Measurements from ENCODE around the gene NUB1.
A peak's percentile ranks its signal among the peaks of the same experiment; 100 is the strongest.
"Not testable (repeated sequence)": the region's sequence is repeated elsewhere in the genome, so short reads cannot be mapped to it uniquely, and the experiment has no call there.

NUB1 gene, protein sequence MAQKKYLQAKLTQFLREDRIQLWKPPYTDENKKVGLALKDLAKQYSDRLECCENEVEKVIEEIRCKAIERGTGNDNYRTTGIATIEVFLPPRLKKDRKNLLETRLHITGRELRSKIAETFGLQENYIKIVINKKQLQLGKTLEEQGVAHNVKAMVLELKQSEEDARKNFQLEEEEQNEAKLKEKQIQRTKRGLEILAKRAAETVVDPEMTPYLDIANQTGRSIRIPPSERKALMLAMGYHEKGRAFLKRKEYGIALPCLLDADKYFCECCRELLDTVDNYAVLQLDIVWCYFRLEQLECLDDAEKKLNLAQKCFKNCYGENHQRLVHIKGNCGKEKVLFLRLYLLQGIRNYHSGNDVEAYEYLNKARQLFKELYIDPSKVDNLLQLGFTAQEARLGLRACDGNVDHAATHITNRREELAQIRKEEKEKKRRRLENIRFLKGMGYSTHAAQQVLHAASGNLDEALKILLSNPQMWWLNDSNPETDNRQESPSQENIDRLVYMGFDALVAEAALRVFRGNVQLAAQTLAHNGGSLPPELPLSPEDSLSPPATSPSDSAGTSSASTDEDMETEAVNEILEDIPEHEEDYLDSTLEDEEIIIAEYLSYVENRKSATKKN

DNA sequence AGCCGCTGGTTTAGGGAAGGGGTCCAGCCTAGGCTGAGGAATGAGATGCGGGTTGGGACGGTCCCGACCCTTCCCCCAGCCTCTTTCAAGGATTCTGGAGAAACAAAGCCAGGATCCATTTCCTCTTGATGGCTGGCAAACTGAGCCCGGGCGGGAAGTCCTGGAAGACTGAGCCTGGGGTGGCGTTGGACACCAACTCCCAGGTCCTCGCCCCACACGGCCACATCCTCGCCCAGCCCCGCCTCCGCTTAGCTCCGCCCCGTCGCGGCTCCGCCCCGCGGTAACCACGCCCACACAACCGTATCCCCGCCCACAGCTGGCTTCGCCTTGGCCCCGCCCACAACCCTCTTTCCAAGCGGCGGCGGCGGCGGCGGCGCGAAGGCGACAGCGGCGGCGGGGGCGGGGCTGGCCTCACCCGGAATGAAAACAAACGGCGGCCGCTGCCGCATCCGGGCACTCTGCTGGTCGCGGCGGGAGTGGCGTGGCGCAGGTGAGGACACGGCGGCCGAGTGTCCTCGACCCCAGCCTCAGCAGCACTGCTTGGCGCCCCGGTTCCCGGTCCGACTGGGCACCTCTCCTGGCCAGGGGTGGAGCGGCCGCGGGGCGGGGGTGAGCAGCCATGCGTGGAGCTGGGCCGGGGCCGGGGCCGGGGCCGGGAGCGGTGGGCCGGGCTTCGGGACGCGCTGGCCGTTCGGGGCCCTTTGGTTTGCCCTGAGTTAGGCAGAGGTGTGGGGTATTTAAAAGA is at the start of gene NUB1:
Gene NUB1, plus strand, starts transcription at position 456 of the 745 bp plus-strand sequence. CDS start 3,538 bp downstream, outside the sequence.
- peak; percentile 60 for DNase-seq

DNA sequence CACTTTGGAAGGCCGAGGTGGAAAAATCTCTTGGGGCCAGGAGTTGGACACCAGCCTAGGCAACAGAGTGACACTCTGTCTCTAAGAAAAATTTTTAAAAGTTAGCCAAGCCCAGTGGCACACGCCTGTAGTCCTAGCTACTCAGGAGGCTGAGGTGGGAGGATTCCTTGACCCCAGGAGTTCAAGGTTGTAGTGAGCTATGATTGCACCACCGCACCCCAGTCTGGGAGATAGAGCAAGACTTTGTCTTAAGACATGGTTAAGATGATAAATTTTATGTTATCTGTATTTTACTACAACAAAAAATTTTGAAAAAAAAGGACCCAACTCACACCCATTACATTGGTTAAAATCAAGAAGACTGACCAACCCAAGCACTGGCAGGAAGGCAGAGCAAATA is 48.8 kb upstream of the NUB1 start:
- no peak for DNase-seq

DNA sequence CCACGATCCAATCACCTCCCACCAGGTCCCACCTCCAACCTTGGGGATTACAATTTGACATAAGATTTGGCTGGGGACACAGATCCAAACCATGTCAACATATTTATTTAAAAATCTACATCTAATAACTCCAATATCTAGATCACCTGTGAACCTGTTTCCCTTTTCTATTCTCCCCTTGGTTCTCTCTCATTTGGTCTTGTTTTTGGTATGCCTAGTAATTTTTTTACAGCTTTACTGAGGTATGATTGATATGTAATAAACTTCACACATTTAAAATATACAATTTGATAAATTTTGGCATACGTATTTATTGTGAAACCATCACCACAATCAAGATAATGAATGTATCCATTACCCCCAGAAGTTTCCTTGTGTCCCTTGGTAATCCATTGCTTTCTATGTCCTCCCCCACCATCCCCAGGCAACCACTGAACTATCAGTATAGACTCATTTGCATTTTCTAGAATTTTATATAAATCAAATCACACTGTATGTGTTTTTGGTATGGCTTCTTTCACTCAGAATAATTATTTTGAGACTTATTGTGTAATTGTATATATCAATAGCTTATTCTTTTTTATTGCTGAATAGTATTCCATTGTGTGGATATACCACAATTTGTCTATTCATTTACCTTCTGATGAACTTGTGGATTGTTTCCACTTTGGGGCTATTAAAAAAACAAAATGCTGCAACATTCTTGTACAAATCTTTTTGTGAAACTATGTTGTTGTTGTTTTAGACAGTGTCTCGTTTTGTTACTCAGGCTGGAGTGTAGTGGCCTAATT is 45.2 kb upstream of the NUB1 start:
- no peak for DNase-seq

DNA sequence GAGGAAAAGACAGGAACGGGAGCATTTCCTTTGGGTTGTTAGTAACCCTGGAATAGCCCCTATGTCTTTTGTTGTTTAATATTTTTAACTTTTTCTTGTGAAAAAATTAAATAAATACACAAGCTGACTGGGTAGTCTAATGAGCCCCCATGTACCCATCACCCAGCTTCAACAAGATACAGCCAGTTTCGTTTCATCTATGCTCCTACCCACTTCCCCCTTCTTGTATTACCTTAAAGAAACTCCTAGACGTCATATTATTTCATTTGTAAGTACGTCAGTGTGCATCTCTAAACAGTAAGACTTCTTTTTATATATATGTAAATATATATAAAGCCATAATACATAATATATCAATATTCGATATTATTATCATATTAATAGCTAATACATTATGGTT is 42.8 kb upstream of the NUB1 start:
- no peak for DNase-seq

DNA sequence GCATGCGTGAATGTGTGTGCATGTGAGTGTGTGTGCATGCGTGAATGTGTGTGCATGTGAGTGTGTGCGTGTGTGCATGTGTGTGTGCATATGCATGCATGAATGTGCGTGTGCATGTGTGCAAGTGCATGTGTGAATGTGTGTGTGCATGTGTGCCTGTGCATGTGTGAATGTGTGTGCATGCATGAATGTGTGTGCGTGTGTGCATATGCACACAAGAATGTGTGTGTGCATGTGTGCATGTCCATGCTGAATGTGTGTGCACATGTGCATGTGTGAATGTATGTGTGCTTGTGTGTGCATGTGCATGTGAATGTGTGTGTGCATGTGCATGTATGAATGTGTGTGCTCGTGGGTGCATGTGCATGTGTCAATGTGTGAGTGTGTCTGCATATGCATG is 42.1 kb upstream of the NUB1 start:
- no peak for DNase-seq

DNA sequence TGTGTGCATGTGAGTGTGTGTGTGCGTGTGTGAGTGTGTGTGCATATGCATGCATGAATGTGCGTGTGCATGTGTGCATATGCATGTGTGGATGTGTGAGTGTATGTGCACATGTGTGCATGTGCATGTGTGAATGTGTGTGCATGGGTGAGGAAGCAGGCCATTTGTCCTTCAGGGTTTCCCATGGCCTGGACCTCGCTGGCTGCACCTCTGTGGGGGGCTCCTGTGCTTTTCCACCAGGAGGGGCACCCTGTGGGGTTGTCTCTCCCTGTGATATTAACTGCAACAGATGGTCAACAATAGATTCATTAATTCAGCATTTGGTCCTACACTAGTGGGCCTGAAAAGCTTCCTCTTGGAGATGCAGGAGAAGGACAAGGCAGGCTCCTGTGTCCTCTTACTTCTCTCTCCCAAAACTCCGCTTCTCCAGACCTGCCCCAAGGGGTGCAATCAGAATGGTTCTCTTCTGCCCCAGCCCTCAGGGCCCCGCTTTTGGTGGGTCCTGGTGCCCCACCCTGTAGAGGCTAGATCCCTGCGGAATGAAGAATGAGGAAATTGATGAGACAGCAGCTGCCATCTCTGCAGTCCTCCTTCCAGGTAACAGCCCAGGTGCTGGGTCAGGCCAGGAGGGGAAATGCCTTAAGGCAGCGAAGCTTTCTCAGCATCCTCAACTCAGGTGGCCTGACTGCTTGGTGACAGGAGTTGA is 41.5 kb upstream of the NUB1 start:
- DNase-seq, result no peak

DNA sequence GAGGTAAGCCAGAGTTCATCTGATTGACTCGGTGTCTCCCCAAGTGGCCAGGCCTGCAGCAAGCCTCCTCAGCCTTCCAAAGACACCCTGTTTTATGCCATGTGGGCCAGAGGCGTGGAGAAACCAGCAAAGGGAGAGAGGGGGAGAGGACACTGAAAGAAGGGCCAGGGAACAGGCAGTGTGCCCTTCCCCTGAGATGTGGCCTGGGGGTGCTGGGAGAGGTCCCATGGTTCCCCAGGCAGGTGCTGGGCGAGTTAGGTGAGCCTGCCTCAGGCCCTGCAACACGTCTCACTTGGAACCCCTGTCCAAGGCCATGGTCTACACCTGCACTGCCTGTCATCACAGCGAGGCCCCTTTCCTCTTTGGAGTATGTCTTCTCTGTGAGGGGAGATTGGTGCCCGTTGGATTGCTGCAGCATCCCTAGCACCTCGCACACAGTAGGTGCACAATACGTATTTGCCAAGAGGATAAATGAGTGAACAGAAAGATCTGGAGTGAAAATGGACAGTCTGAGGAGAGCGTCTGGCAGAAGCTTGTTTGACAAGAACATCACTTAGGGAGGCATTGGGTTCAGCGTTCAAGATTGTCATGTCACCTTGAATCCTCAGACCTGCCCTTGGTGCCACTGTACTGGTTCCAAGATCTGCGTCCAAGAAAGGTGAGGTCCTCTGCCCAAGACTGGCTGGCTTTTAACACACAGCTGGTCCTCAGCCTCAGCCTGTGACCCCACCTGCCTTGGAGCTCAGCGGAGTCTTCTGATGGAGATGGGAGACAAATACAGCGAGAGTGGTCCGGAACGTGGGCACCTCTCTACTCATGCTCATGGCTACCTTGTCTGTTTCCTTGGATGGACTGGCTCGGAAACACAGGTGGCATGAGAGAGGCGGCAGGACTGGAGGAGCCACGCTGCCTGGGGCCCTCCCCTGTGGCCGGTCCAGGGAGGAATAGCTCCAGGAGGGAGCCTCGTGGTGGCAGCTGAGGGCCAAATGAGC is 39.8 kb upstream of the NUB1 start:
- no peak for DNase-seq

DNA sequence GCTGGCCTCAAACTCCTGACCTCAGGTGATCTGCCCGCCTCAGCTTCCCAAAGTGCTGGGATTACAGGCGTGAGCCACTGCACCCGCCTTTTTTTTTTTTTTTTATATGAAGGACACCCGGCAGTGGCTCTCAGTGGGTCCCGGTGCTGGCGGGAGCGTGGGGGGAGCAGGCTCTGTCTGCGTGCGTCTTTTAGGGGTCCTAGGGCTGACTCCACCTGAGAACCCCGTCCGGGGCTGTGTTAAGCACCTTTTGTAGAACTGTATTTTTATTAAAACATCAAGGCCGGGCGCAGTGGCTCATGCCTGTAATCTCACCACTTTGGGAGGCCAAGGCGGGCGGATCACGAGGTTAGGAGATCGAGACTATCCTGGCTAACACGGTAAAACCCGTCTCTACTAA is 37.4 kb upstream of the NUB1 start:
- not testable (repeated sequence) for DNase-seq

DNA sequence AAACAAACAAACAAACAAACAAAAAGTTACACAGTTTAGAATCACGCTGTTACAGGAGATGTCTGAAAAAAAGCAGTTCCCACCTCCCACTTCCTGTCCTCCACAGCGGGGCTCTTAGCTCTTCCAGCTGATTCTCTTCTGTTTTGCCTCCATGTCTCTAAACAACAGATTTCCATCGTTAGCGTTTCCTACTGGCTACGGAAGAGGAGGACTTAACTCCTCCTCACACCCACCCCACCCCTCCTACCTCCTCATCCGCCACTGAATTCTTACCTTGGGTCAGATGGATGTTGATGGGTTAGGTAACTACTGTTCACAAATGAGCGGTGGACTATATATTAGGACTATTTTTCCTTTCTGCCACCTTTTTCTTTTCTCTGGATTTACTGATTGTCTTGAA is 36.8 kb upstream of the NUB1 start:
- no peak for DNase-seq

DNA sequence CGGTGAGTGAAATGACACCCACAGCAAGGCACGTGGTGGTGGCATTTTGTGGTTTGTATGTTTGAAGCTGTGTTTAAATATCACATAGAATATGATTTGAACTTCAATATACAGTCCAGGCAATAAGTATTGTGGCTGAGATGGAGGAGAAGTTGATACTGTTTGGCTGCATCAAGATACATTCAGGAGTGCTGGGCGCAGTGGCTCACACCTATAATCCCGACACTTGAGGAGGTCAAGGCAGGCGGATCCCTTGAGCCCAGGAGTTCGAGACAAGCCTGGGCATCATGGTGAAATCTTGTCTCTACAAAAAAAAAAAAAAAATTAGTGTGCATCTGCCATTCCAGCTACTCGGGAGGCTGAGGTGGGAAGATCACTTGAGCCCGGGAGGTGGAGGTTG is 35.2 kb upstream of the NUB1 start:
- DNase-seq, result no peak

DNA sequence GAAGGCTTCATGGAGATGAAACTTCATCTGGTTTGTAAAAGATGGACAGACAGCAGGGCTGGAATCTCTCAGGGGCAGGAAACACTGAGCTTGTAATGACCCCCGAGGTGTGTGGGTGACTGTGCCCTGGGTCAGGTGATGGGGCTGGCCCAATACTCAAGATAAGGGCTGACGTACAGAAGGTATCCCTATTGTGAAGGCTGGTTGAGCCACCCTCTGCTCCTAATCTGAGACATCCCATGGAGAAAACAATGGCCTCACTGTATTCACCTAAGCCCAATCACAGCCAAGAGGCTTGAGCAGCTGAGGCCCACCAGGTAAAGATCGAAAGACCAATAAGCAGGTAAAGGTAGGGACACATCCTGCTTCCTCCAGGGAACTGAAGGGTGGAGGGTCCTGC is 34.8 kb upstream of the NUB1 start:
- no peak for DNase-seq

DNA sequence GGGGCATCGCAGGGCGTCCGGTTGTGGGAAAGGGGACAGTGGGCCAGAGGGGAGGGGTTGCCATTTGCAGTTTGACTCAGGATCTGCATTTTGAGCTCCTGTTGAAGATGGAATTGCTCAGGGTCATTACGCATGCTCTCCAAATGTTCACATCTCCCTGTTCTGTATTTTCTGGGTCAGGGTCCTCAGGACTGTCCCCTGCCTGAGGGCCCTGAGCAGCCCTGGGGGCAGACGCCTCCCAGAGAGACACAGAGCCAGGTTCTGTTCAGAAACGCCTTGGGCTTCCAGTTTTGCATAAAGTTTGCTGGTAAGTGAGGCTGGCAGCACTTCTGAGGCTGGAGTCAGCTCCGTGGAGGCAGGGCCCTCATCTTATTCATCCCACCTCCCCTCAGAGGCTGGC is 34.1 kb upstream of the NUB1 start:
- DNase-seq, result no peak

DNA sequence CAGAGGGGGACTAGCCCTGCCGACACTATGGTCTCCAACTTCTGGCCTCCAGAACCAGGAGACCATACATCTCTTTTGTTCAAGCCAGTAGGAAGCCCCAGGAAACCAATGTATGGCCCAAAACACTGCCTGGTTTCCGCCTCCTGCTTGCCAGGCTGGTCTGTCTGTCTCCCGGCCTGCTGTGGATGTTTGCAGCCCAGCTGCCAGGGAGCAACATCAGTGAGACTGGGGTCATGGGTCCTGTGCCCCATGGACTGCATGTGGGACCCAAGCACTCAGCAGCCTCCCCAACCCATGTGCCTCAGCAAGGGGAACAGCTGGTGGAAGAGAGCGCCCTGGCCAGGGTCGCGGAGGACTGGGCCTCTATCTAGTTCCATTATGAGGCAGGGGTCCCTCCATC is 33.4 kb upstream of the NUB1 start:
- DNase-seq, result no peak

DNA sequence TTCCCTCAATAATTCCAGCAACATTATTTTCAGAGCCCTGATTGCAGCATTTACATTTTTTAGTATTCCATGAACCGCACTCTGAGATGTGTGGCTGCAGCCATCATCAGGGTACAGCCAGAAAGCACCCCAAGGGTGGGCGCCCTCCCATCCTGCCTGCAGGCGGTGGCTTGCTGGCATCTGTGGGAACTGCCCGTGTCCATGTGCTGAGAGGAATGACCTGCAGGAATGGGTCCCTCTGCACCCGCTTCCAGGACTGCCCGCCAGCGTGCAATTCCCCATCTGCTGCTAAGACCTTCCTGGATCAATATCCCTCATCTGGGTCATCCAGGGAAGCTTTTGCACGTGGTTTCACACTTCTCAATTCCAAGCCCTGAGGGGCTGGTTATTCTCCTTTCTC is 32.8 kb upstream of the NUB1 start:
- DNase-seq, result no peak

DNA sequence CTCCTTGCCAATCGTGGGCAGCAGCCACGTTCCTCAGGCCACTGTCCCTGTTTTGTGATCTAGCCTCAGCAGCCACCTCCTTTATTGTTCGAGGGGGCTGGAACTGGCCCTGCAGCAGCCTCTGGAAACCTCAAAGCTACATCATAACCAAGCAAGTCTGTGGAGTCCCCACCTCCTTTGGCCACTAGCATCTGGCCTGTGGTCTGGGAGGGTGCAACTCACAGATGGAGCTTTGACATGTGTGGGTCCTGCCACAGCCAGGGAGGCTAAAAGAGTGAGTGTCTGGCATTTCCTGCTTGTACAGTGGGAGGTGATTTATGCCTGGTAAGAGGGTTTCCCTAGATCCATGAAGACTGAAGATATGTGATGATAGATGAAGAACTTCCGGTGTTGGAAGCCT is 32.3 kb upstream of the NUB1 start:
- no peak for DNase-seq

DNA sequence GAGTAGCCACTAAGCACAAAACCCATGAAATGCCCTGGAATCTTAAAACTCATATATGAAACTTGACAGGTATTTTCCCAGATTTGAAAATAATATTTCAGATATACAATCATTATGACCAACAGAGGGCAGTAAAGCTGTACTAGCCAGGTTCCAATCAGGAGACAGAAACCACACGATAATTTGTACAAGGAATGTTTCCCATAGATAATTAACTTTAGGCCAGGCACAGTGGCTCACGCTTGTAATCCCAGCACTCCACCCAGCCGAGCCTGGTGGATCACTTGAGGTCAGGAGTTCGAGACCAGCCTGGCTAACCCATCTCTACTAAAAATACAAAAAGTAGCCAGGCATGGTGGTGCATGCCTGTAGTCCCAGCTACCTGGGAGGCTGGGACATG is 31.0 kb upstream of the NUB1 start:
- no peak for DNase-seq

DNA sequence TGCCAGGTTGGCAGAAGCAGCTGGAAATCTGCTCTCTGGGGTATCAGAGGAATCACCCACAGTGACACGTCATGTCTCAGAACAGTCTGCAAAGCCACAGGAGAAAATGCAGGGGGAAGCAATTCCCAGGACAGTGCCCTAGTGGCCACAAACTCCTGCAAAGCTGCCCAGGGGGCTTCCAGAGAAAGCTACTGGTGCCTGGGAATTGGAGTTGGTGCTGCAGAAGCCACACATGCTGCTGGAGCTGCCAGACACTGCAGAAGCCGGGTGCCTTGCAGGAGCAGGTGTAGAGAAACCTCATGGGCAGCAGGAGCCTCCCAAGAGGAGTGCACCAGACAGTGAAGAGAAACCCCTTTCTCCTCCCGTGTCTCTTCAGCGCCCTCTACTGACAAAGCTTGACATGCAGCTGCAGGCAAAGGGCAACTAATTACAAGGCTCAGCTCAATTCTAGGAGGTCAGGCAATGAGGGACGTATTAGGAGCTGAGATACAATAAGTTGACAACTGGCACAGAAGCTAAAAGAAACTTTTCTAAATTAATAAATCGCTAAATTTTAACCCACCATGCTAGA is 30.2 kb upstream of the NUB1 start:
- no peak for DNase-seq

DNA sequence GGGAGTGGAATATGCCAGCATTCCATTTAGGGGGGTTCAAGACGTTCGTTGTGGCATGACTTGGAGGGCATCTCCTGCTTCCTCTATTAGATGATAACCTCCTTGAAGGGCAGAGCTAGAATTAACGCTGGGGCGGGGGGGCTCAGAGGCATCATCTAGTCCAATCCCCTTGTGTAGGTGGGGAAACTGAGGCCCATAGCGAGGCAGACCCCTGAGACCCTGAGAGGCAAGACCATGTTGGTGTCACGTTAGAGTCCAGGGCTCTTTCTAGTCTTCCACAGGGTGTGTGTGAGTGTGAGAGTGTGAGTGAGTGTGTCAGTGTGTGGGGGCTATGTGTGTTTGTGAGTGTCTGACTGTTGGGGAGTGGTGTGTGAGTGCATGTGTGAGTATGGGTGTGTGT is 29.3 kb upstream of the NUB1 start:
- no peak for DNase-seq

DNA sequence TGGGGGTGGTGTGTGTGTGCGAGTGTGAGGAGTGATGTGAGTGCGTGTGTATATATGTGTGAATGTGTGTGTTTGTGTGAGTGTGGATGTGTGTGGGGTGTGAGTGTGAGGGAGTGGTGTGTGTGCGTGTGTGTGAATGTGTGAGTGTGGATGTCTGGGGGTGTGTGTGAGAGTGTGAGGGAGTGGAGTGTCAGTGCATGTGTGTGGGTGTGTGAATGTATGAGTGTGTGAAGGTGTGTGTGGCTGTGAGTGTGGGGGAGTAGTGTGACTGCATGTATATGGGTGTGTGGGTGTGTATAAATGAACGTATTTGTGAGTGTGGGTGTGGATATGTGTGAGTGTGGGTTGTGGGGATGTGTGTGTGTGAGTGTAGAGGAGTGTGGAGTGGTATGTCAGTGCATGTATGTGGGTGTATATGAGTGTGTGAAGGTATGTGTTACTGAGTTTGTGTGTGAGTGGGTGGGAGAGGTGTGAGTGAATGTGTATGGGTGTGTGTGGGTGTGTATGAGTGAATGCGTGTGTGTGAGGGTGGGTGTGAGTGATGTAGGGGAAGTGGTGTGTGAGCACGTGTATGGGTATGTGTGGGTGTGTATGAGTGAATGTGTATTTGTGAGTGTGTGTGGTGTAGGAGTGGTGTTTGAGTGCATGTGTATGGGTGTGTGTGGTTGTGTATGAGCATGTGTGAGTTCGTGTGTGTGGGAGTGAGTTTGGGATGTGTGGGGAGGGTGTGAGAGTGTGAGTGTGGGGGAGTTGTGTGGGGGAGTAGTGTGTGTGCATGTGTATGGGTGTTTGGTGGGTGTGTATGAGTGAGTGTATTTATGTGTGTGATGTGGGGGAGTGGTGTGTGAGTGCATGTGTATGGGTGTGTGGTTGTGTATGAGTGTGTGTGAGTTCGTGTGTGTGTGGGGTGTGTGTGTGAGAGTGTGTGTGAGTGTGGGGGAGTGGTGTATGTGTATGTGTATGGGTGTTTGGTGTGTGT is 28.5 kb upstream of the NUB1 start:
- no peak for DNase-seq

DNA sequence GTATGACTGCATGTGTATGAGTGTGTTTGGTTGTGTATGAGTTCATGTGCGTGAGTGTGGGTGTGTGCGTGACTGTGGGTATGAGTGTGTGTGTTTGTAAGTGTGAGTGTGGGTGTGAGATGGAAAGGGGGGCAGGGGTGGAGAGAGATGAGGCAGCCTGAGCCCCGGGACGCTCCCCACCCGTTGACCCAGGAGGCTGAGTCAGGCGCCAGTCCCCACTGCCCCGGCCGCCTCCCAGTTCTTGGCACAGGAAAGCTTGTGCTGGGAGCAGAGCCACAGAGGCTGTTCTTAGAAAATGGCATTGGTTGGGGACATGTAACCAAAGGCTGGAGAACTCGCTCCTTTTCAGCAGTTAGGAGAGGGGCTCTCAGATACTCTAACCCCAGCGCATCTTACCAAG is 27.8 kb upstream of the NUB1 start:
- no peak for DNase-seq

Data from NCI-H1417 treated with DMSO at 0.1 percent for 48 hours (cell line).